K562 (cell line): ENCODE data around the gene METTL22. TPM values are rescaled to one million over a fixed set of nuclear protein-coding genes. Genes with fewer than 3 reads are reported as not detected.

Source experiments
- BMI1 ChIP-seq: fragments of 150-350 bp; IDR thresholded peaks from 2 replicates; pipeline ENCODE4 v1.6.1; 2014; ENCODE audit warnings: low read length
- CEBPB ChIP-seq: fragments of 450-650 bp; IDR thresholded peaks from 2 replicates; pipeline ENCODE4 v1.6.1; 2016; ENCODE audit warnings: missing genetic modification characterization, missing compliant biosample characterization
- ESRRB ChIP-seq: fragments of 250-450 bp; sonication (Bioruptor Pico); IDR thresholded peaks from 2 replicates; pipeline ENCODE4 v1.5.0; 2020; ENCODE audit warnings: mild to moderate bottlenecking, moderate library complexity, borderline replicate concordance
- GATA2 ChIP-seq: sonication (generic); formaldehyde crosslinking; IDR thresholded peaks from 2 replicates; pipeline ENCODE4 v1.4.0; 2020; ENCODE audit warnings: mild to moderate bottlenecking, missing genetic modification reagents
- JUNB ChIP-seq: fragments of 450-650 bp; formaldehyde crosslinking; conservative IDR thresholded peaks from 2 replicates; pipeline ENCODE4 v1.4.0; 2020; ENCODE audit warnings: mild to moderate bottlenecking
- SOX6 ChIP-seq: fragments of 450-650 bp; IDR thresholded peaks from 2 replicates; pipeline ENCODE4 v1.6.1; 2014; ENCODE audit warnings: mild to moderate bottlenecking
- TBP ChIP-seq: optimal IDR thresholded peaks from 2 replicates; pipeline ENCODE3; 2011; ENCODE audit warnings: low read depth, low read length, improper control_type of control experiment
- TRIM28 ChIP-seq: fragments of 450-650 bp; IDR thresholded peaks from 2 replicates; pipeline ENCODE4 v1.6.1; 2017
- YBX1 ChIP-seq: fragments of 450-650 bp; IDR thresholded peaks from 2 replicates; pipeline ENCODE4 v1.7.1; 2016; ENCODE audit warnings: mild to moderate bottlenecking
- ZBTB5 ChIP-seq: fragments of 450-650 bp; IDR thresholded peaks from 2 replicates; pipeline ENCODE4 v1.6.1; 2017; ENCODE audit warnings: antibody characterized with exemption
- ZNF184 ChIP-seq: sonication (generic); formaldehyde crosslinking; IDR thresholded peaks from 2 replicates; pipeline ENCODE4 v1.5.0; 2020; ENCODE audit warnings: missing genetic modification reagents
- ZNF668 ChIP-seq: fragments of 250-450 bp; sonication (Bioruptor Pico); IDR thresholded peaks from 2 replicates; pipeline ENCODE4 v1.8.0; 2022; ENCODE audit warnings: mild to moderate bottlenecking, inconsistent platforms
- ZNF717 ChIP-seq: fragments of 250-450 bp; sonication (Bioruptor Pico); IDR thresholded peaks from 2 replicates; pipeline ENCODE4 v1.5.0; 2021
- polyA plus RNA-seq, 8 experiments: library from polyadenylated mRNA; depleted of rRNA in 4 of 8; stranded (reverse) in 5 of 8; unstranded in 3 of 8; fragments of >200 nt; fragmentation: Nextera tagmentation in 2 of 8; fragmentation: Illumina TruSeq in 1 of 8; extraction: Ambion mirVana in 2 of 8; extraction: Trizol in 1 of 8; gene quantifications; 2 replicates each; pipeline versions ENCODE4 v1.2.1 to v1.2.3, GENCODE V29; 2011 to 2014; ENCODE audit warnings: inconsistent platforms in 1 of 8, missing spikeins in 1 of 8
- total RNA-seq, 7 experiments: library from RNA; depleted of rRNA in 6 of 7; stranded (reverse); fragments of >200 nt in 6 of 7; fragmentation: Illumina TruSeq in 2 of 7; extraction: Trizol in 2 of 7; gene quantifications; 2 replicates each; pipeline versions ENCODE4 v1.2.1 to v1.2.3, GENCODE V29; 2011 to 2021; ENCODE audit warnings: low replicate concordance in 1 of 7
- TF ChIP-seq, protein P1 (sequence below): fragments of 450-650 bp; formaldehyde crosslinking; IDR thresholded peaks from 2 replicates; pipeline ENCODE4 v1.4.0; 2022; ENCODE audit warnings: missing genetic modification characterization
- TF ChIP-seq, protein P2 (sequence below): sonication (generic); formaldehyde crosslinking; IDR thresholded peaks from 2 replicates; pipeline ENCODE4 v1.9.0; 2022; ENCODE audit warnings: mild to moderate bottlenecking, missing genetic modification reagents
- TF ChIP-seq, protein P3 (sequence below), 2 experiments: fragments of 450-650 bp in 1 of 2; sonication (generic) in 1 of 2; formaldehyde crosslinking in 1 of 2; IDR thresholded peaks; 2 replicates each; pipeline versions ENCODE4 v1.7.1 to v1.9.0; 2016 to 2022; ENCODE audit warnings: inconsistent platforms in 1 of 2, mild to moderate bottlenecking in 1 of 2, missing genetic modification reagents in 1 of 2

The METTL22 gene
- total and polyA plus RNA-seq, 9 of the 15 experiments (the other 6 are each of a cell fraction or from before 2014, with no cell fraction given): 6.9 to 33.2 (median 18.5) TPM

- TF ChIP-seq GATA2 (peak; percentile 95), TBP (no peak), ZNF668 (CRISPR knock-in tag) (no peak), SOX6 (peak; percentile 90), YBX1 (no peak), ZNF184 (CRISPR knock-in tag) (no peak), JUNB (no peak), ZBTB5 (no peak), CEBPB (tag) (no peak), BMI1 (no peak), ESRRB (CRISPR knock-in tag) (no peak), TRIM28 (no peak), ZNF717 (CRISPR knock-in tag) (no peak)
- TF ChIP-seq, protein P1, sequence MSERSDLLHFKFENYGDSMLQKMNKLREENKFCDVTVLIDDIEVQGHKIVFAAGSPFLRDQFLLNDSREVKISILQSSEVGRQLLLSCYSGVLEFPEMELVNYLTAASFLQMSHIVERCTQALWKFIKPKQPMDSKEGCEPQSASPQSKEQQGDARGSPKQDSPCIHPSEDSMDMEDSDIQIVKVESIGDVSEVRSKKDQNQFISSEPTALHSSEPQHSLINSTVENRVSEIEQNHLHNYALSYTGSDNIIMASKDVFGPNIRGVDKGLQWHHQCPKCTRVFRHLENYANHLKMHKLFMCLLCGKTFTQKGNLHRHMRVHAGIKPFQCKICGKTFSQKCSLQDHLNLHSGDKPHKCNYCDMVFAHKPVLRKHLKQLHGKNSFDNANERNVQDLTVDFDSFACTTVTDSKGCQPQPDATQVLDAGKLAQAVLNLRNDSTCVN (CRISPR knock-in tag): no peak
- TF ChIP-seq, protein P2, sequence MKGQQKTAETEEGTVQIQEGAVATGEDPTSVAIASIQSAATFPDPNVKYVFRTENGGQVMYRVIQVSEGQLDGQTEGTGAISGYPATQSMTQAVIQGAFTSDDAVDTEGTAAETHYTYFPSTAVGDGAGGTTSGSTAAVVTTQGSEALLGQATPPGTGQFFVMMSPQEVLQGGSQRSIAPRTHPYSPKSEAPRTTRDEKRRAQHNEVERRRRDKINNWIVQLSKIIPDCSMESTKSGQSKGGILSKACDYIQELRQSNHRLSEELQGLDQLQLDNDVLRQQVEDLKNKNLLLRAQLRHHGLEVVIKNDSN (CRISPR knock-in tag): no peak
- TF ChIP-seq, protein P3, sequence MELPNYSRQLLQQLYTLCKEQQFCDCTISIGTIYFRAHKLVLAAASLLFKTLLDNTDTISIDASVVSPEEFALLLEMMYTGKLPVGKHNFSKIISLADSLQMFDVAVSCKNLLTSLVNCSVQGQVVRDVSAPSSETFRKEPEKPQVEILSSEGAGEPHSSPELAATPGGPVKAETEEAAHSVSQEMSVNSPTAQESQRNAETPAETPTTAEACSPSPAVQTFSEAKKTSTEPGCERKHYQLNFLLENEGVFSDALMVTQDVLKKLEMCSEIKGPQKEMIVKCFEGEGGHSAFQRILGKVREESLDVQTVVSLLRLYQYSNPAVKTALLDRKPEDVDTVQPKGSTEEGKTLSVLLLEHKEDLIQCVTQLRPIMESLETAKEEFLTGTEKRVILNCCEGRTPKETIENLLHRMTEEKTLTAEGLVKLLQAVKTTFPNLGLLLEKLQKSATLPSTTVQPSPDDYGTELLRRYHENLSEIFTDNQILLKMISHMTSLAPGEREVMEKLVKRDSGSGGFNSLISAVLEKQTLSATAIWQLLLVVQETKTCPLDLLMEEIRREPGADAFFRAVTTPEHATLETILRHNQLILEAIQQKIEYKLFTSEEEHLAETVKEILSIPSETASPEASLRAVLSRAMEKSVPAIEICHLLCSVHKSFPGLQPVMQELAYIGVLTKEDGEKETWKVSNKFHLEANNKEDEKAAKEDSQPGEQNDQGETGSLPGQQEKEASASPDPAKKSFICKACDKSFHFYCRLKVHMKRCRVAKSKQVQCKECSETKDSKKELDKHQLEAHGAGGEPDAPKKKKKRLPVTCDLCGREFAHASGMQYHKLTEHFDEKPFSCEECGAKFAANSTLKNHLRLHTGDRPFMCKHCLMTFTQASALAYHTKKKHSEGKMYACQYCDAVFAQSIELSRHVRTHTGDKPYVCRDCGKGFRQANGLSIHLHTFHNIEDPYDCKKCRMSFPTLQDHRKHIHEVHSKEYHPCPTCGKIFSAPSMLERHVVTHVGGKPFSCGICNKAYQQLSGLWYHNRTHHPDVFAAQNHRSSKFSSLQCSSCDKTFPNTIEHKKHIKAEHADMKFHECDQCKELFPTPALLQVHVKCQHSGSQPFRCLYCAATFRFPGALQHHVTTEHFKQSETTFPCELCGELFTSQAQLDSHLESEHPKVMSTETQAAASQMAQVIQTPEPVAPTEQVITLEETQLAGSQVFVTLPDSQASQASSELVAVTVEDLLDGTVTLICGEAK (IDR thresholded peaks at IDR 0.05): no peak
- TF ChIP-seq, protein P3 (CRISPR knock-in tag; IDR thresholded peaks at IDR 0.05): no peak
These were observed 27.3 kb upstream of the METTL22 start (continued) for GRCh38 chr16:8594149-8594666.
